ENCODE results near the gene PDK1.

PDK1 gene

GRCh38 chr2:172572981-172573380 lies 17.1 kb downstream of the PDK1 start:
- Histone ChIP-seq H4K8ac (ENCODE audit: low read depth, low read length) (no peak overlapping the region), H3K79me1 (ENCODE audit: low read length) (no peaks in the 10 kb centered on the region), H3K4ac (ENCODE audit: low read depth, low read length) (no peak overlapping the region), H2BK5ac (ENCODE audit: low read depth, low read length, poor library complexity) (no peak overlapping the region), H3K9ac (ENCODE audit: low read length) (no peak overlapping the region), H4K12ac (ENCODE audit: low read depth, low read length) (no peak overlapping the region), H4K91ac (ENCODE audit: low read depth, low read length) (no peak overlapping the region), H3K9me3 (ENCODE audit: insufficient read depth, low read depth, low read length) (no peaks in the 10 kb centered on the region), H2BK120ac (ENCODE audit: insufficient read depth, low read length, poor library complexity) (no peak overlapping the region), H3K27ac (ENCODE audit: low read depth, low read length) (no peak overlapping the region), H2AFZ (ENCODE audit: insufficient read depth, low read length, poor library complexity) (no peak overlapping the region), H3K14ac (ENCODE audit: low read length) (no peak overlapping the region), H2BK12ac (ENCODE audit: low read length) (no peak overlapping the region), H3K23ac (ENCODE audit: low read length) (no peak overlapping the region), H3K4me3 (ENCODE audit: low read depth, low read length) (no peak overlapping the region), H3K36me3 (ENCODE audit: control insufficient read depth in 1 of 2, insufficient read depth in 2 of 2, low read length in 2 of 2) (peaks cover 3 to 5% of the 10 kb centered on the region in 2 experiments), H3K79me2 (ENCODE audit: control insufficient read depth, insufficient read depth, low read length, poor library complexity) (no peaks in the 10 kb centered on the region), H3K18ac (ENCODE audit: low read length) (no peak overlapping the region), H2AK5ac (ENCODE audit: low read length) (no peak overlapping the region), H3K27me3 (ENCODE audit: insufficient read depth, low read length) (no peaks in the 10 kb centered on the region), H3K4me1 (ENCODE audit: control insufficient read depth in 1 of 2, insufficient read depth in 2 of 2, low read length in 2 of 2) (no peaks in the 10 kb centered on the region), H3K4me2 (ENCODE audit: low read length) (no peak overlapping the region)
- no peak for DNase-seq
- WGBS (ENCODE audit: extremely low coverage, insufficient coverage, insufficient read length), result no CpG with 5 or more reads among the region's 2 CpGs

- H2AFZ ChIP-seq (ENCODE audit: insufficient read depth, low read length, poor library complexity), result no peak overlapping the region
- H3K14ac ChIP-seq (ENCODE audit: low read length), result no peak overlapping the region
- 100% methylated on average over 1 of the region's 1 CpG for WGBS (ENCODE audit: extremely low coverage, insufficient coverage, insufficient read length)
- no peak overlapping the region for H3K27ac ChIP-seq (ENCODE audit: low read depth, low read length)
- no peak overlapping the region for H3K4me2 ChIP-seq (ENCODE audit: low read length)
- H3K79me1 ChIP-seq (ENCODE audit: low read length), result no peaks in the 10 kb centered on the region
- H2BK120ac ChIP-seq (ENCODE audit: insufficient read depth, low read length, poor library complexity), result no peak overlapping the region
- no peak overlapping the region for H2BK5ac ChIP-seq (ENCODE audit: low read depth, low read length, poor library complexity)
- no peaks in the 10 kb centered on the region for H3K9me3 ChIP-seq (ENCODE audit: insufficient read depth, low read depth, low read length)
- H3K4me3 ChIP-seq (ENCODE audit: low read depth, low read length), result no peak overlapping the region
- no peak overlapping the region for H3K4ac ChIP-seq (ENCODE audit: low read depth, low read length)
- no peak overlapping the region for H4K8ac ChIP-seq (ENCODE audit: low read depth, low read length)
- H3K79me2 ChIP-seq (ENCODE audit: control insufficient read depth, insufficient read depth, low read length, poor library complexity), result no peaks in the 10 kb centered on the region
- peaks cover 3 to 5% of the 10 kb centered on the region in 2 experiments for H3K36me3 ChIP-seq (ENCODE audit: control insufficient read depth in 1 of 2, insufficient read depth in 2 of 2, low read length in 2 of 2)
- no peak overlapping the region for H3K18ac ChIP-seq (ENCODE audit: low read length)
- H3K9ac ChIP-seq (ENCODE audit: low read length), result no peak overlapping the region
- no peaks in the 10 kb centered on the region for H3K4me1 ChIP-seq (ENCODE audit: control insufficient read depth in 1 of 2, insufficient read depth in 2 of 2, low read length in 2 of 2)
- no peak overlapping the region for H4K12ac ChIP-seq (ENCODE audit: low read depth, low read length)
- H3K27me3 ChIP-seq (ENCODE audit: insufficient read depth, low read length), result no peaks in the 10 kb centered on the region
- no peak for DNase-seq
- H3K23ac ChIP-seq (ENCODE audit: low read length), result no peak overlapping the region
- no peak overlapping the region for H4K91ac ChIP-seq (ENCODE audit: low read depth, low read length)
- H2BK12ac ChIP-seq (ENCODE audit: low read length), result no peak overlapping the region
- H2AK5ac ChIP-seq (ENCODE audit: low read length), result no peak overlapping the region
Measured at GRCh38 chr2:172574965-172575364, 19.1 kb downstream of the PDK1 start.

GRCh38 chr2:172578054-172578453 lies 22.2 kb downstream of the PDK1 start:
- no peak overlapping the region for H2BK5ac ChIP-seq (ENCODE audit: low read depth, low read length, poor library complexity)
- WGBS (ENCODE audit: extremely low coverage, insufficient coverage, insufficient read length), result no CpG with 5 or more reads among the region's 1 CpG

GRCh38 chr2:172578860-172579512 lies 23.1 kb downstream of the PDK1 start:
- no peak overlapping the region for H3K4me2 ChIP-seq (ENCODE audit: low read length)
- no peak overlapping the region for H3K23ac ChIP-seq (ENCODE audit: low read length)
- H3K27me3 ChIP-seq (ENCODE audit: insufficient read depth, low read length), result no peaks in the 10 kb centered on the region
- no CpG with 5 or more reads among the region's 2 CpGs for WGBS (ENCODE audit: extremely low coverage, insufficient coverage, insufficient read length)
- no peak overlapping the region for H4K12ac ChIP-seq (ENCODE audit: low read depth, low read length)
- H2AFZ ChIP-seq (ENCODE audit: insufficient read depth, low read length, poor library complexity), result no peak overlapping the region
- H3K9me3 ChIP-seq (ENCODE audit: insufficient read depth, low read depth, low read length), result no peaks in the 10 kb centered on the region
- no peak overlapping the region for H3K4me3 ChIP-seq (ENCODE audit: low read depth, low read length)
- no peak overlapping the region for H3K14ac ChIP-seq (ENCODE audit: low read length)
- no peak overlapping the region for H2BK5ac ChIP-seq (ENCODE audit: low read depth, low read length, poor library complexity)
- no peak overlapping the region for H3K27ac ChIP-seq (ENCODE audit: low read depth, low read length)
- H2BK12ac ChIP-seq (ENCODE audit: low read length), result no peak overlapping the region
- H3K79me2 ChIP-seq (ENCODE audit: control insufficient read depth, insufficient read depth, low read length, poor library complexity), result no peaks in the 10 kb centered on the region
- H3K18ac ChIP-seq (ENCODE audit: low read length), result no peak overlapping the region
- no peaks in the 10 kb centered on the region for H3K36me3 ChIP-seq (ENCODE audit: control insufficient read depth in 1 of 2, insufficient read depth in 2 of 2, low read length in 2 of 2)
- no peaks in the 10 kb centered on the region for H3K4me1 ChIP-seq (ENCODE audit: control insufficient read depth in 1 of 2, insufficient read depth in 2 of 2, low read length in 2 of 2)
- no peak overlapping the region for H3K9ac ChIP-seq (ENCODE audit: low read length)
- H4K8ac ChIP-seq (ENCODE audit: low read depth, low read length), result no peak overlapping the region
- H3K79me1 ChIP-seq (ENCODE audit: low read length), result no peaks in the 10 kb centered on the region
- no peak overlapping the region for H2AK5ac ChIP-seq (ENCODE audit: low read length)
- no peak overlapping the region for H2BK120ac ChIP-seq (ENCODE audit: insufficient read depth, low read length, poor library complexity)
- H3K4ac ChIP-seq (ENCODE audit: low read depth, low read length), result no peak overlapping the region
- DNase-seq, result no peak
- H4K91ac ChIP-seq (ENCODE audit: low read depth, low read length), result no peak overlapping the region

More at GRCh38 chr2:172578054-172578453, 22.2 kb downstream of the PDK1 start:
- H3K4ac ChIP-seq (ENCODE audit: low read depth, low read length), result no peak overlapping the region
- no peaks in the 10 kb centered on the region for H3K79me1 ChIP-seq (ENCODE audit: low read length)
- no peak overlapping the region for H3K23ac ChIP-seq (ENCODE audit: low read length)
- no peak overlapping the region for H2BK12ac ChIP-seq (ENCODE audit: low read length)
- H2BK120ac ChIP-seq (ENCODE audit: insufficient read depth, low read length, poor library complexity), result no peak overlapping the region
- H3K36me3 ChIP-seq (ENCODE audit: control insufficient read depth in 1 of 2, insufficient read depth in 2 of 2, low read length in 2 of 2), result no peaks in the 10 kb centered on the region
- H3K9ac ChIP-seq (ENCODE audit: low read length), result no peak overlapping the region
- no peak overlapping the region for H4K91ac ChIP-seq (ENCODE audit: low read depth, low read length)
- no peaks in the 10 kb centered on the region for H3K27me3 ChIP-seq (ENCODE audit: insufficient read depth, low read length)
- H3K79me2 ChIP-seq (ENCODE audit: control insufficient read depth, insufficient read depth, low read length, poor library complexity), result no peaks in the 10 kb centered on the region
- no peak overlapping the region for H3K14ac ChIP-seq (ENCODE audit: low read length)
- no peak overlapping the region for H2AK5ac ChIP-seq (ENCODE audit: low read length)
- H3K4me2 ChIP-seq (ENCODE audit: low read length), result no peak overlapping the region
- no peak overlapping the region for H3K27ac ChIP-seq (ENCODE audit: low read depth, low read length)
- H4K12ac ChIP-seq (ENCODE audit: low read depth, low read length), result no peak overlapping the region
- no peak overlapping the region for H3K18ac ChIP-seq (ENCODE audit: low read length)
- H3K9me3 ChIP-seq (ENCODE audit: insufficient read depth, low read depth, low read length), result no peaks in the 10 kb centered on the region
- no peaks in the 10 kb centered on the region for H3K4me1 ChIP-seq (ENCODE audit: control insufficient read depth in 1 of 2, insufficient read depth in 2 of 2, low read length in 2 of 2)
- no peak overlapping the region for H4K8ac ChIP-seq (ENCODE audit: low read depth, low read length)
- no peak overlapping the region for H3K4me3 ChIP-seq (ENCODE audit: low read depth, low read length)
- DNase-seq, result no peak
- no peak overlapping the region for H2AFZ ChIP-seq (ENCODE audit: insufficient read depth, low read length, poor library complexity)

Measured in trophoblast cell (in vitro differentiated cells and primary cell).